Measurements from ENCODE around the gene CALM3. TPM values are rescaled to one million over a fixed set of nuclear protein-coding genes. Genes with fewer than 3 reads are reported as not detected.

Gene CALM3
- total RNA-seq, 1 donor from 2014 or later: 399 TPM

DNA sequence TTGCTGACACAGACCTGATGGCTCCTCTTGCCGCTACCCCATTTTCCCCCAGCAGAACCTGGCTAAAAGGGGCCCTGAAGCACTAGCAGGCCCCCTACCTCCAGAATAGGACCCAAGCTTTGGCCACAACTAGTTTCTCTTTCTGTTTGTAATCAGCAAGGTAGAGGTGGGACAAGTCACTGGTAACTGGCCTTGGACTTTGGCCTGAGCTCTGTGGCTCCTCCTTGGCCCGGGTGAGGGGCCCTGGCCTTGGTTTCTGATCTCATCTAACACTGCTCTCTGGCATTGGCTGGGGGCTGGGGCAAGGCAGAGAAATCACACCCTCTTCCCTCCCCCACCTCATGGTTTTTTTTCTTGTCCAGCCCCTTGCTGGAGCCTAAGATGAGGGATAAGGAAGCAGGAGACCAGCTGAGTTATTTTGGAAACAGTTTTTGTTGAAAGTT, 2.1 kb downstream of the CALM3 start:
- Mint-ChIP-seq H3K27me3 (no peaks in the 10 kb centered on the region), H3K4me1 (ENCODE audit: low read depth) (peaks cover 32% of the 10 kb centered on the region), H3K9me3 (ENCODE audit: low read depth) (peaks cover 5% of the 10 kb centered on the region), H3K4me3 (ENCODE audit: low read depth) (peak overlapping the region; percentile 97), H3K27ac (peak overlapping the region; percentile 97), H3K36me3 (ENCODE audit: insufficient read depth) (peaks cover 9% of the 10 kb centered on the region)
- TF ChIP-seq, protein P1, sequence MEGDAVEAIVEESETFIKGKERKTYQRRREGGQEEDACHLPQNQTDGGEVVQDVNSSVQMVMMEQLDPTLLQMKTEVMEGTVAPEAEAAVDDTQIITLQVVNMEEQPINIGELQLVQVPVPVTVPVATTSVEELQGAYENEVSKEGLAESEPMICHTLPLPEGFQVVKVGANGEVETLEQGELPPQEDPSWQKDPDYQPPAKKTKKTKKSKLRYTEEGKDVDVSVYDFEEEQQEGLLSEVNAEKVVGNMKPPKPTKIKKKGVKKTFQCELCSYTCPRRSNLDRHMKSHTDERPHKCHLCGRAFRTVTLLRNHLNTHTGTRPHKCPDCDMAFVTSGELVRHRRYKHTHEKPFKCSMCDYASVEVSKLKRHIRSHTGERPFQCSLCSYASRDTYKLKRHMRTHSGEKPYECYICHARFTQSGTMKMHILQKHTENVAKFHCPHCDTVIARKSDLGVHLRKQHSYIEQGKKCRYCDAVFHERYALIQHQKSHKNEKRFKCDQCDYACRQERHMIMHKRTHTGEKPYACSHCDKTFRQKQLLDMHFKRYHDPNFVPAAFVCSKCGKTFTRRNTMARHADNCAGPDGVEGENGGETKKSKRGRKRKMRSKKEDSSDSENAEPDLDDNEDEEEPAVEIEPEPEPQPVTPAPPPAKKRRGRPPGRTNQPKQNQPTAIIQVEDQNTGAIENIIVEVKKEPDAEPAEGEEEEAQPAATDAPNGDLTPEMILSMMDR (IDR thresholded peaks at IDR 0.05; ENCODE audit: unreplicated experiment): no peak
- DNase-seq (ENCODE audit: low spot score, unreplicated experiment): no peak

DNA sequence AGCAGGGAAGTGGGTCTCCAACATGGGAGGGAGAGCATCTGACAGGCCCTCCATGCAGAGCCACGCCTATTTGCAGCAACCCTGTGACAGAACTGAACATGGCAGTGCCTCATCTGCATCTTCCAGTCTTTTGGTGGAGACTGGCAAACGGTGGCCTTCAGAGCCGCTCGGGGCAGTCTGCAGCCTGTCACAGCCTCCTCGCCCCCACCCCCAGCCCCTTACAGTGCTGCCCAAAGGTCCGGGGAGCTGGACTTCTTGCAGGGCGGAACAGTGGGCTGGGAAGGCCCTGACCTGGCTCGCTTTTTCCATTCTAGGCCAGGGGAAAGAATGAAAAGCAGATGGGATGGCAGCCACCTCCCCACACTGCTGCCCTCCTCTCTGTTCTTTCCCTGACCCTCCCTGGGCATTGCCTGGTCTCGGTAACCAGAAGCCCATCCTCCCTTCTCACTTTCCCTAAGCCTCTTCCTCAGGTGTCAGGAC, 2.7 kb downstream of the CALM3 start:
- TF ChIP-seq, protein P1 (IDR thresholded peaks at IDR 0.05; ENCODE audit: unreplicated experiment): no peak
- H3K27ac Mint-ChIP-seq: peak overlapping the region; percentile 97
- H3K4me3 Mint-ChIP-seq (ENCODE audit: low read depth): peak overlapping the region; percentile 97
- peaks cover 8% of the 10 kb centered on the region for H3K36me3 Mint-ChIP-seq (ENCODE audit: insufficient read depth)
- peaks cover 32% of the 10 kb centered on the region for H3K4me1 Mint-ChIP-seq (ENCODE audit: low read depth)
- DNase-seq (ENCODE audit: low spot score, unreplicated experiment): no peak
- no peaks in the 10 kb centered on the region for H3K27me3 Mint-ChIP-seq
- no peaks in the 10 kb centered on the region for H3K9me3 Mint-ChIP-seq (ENCODE audit: low read depth)

DNA sequence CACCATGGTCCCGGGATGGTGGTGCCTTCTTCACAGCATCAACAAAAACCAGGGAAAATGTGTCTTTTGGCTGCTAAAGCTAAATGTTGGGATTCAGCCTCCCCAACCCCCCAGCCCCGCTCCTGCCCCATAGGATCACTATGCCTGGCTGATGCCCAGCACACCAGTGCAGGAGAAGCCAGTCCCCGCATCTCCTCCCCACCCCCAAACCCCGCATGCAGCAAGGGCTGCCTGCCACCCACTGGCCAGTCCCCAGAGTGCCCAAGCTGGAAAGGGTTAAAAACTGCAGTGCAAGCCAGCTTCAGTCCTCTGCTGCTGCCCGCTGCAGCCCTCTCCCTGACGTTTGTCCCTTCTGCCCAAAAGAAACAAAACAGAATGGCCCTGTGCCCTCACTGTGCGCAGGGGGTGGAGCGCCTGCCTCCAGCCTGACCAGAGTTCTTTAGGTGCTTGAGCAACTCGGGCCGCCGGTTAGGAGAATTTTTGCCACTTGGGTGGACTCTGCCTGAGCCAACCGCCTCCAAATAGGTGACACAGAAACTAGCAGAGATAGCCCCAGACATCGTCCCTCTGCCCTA, 3.7 kb downstream of the CALM3 start:
- H3K9me3 Mint-ChIP-seq (ENCODE audit: low read depth): no peaks in the 10 kb centered on the region
- H3K27ac Mint-ChIP-seq: no peak overlapping the region
- H3K4me1 Mint-ChIP-seq (ENCODE audit: low read depth): peaks cover 32% of the 10 kb centered on the region
- no peak overlapping the region for H3K4me3 Mint-ChIP-seq (ENCODE audit: low read depth)
- TF ChIP-seq, protein P1 (IDR thresholded peaks at IDR 0.05; ENCODE audit: unreplicated experiment): no peak
- H3K27me3 Mint-ChIP-seq: no peaks in the 10 kb centered on the region
- DNase-seq (ENCODE audit: low spot score, unreplicated experiment): no peak
- H3K36me3 Mint-ChIP-seq (ENCODE audit: insufficient read depth): peaks cover 13% of the 10 kb centered on the region

DNA sequence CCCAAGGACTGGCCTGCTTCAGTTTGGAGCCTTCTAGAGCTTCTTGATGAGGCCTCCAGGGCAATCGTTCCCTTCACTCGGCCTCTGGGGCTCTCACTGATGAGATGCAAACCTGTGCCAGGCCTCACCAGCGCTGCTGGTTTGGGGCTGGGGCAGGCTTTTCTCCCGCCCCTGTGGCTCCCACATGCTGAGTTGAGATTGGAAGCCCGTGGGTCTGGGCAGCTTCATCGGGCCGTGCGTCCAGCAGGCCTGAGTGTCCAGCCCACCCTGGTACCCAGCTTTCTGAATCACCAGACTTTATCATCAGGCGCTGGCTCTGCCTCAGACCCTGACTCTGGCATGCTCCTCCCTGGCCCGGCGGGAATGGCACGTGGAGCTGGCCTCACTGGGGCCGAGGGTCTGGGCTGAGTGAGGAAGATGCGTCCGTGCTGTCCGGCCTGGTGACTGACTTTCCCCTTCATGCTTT, 4.3 kb downstream of the CALM3 start:
- TF ChIP-seq, protein P1 (IDR thresholded peaks at IDR 0.05; ENCODE audit: unreplicated experiment): no peak
- no peak overlapping the region for H3K4me3 Mint-ChIP-seq (ENCODE audit: low read depth)
- H3K27ac Mint-ChIP-seq: no peak overlapping the region

DNA sequence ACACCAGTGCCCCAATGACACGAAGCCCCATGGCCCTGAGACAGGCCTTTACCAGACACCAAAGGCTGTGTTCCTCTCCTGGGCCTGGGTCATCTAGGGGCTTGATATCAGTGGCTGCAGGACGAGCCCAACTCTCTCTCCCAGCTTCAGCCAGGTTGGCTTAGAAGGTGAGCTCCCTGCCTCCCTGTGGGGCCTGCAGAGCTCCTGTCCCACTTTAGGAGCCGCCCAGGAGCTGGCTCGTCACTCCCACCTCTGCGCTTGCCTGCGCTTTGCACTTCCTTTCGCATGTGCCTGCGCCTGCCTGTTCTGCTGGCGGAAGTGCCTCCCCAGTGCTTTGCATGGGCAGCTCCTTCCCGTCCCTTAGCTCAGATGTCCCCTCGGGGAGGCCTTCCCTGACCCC, 4.9 kb downstream of the CALM3 start:
- TF ChIP-seq, protein P1 (IDR thresholded peaks at IDR 0.05; ENCODE audit: unreplicated experiment): no peak
- Mint-ChIP-seq H3K27me3 (no peaks in the 10 kb centered on the region), H3K4me3 (ENCODE audit: low read depth) (no peak overlapping the region), H3K9me3 (ENCODE audit: low read depth) (no peaks in the 10 kb centered on the region), H3K27ac (peak overlapping the region; percentile 8), H3K4me1 (ENCODE audit: low read depth) (peaks cover 32% of the 10 kb centered on the region), H3K36me3 (ENCODE audit: insufficient read depth) (peaks cover 16% of the 10 kb centered on the region)
- no peak for DNase-seq (ENCODE audit: low spot score, unreplicated experiment)

More for the DNA sequence above, 4.3 kb downstream of the CALM3 start:
- Mint-ChIP-seq H3K4me1 (ENCODE audit: low read depth) (peaks cover 32% of the 10 kb centered on the region), H3K9me3 (ENCODE audit: low read depth) (no peaks in the 10 kb centered on the region), H3K27me3 (no peaks in the 10 kb centered on the region), H3K36me3 (ENCODE audit: insufficient read depth) (peaks cover 14% of the 10 kb centered on the region)
- DNase-seq (ENCODE audit: low spot score, unreplicated experiment): no peak
